NCI-H2081 treated with DMSO at 0.1 percent for 48 hours (cell line): ENCODE results near the gene AZIN2.
"Not testable (repeated sequence)": the region's sequence is repeated elsewhere in the genome, so short reads cannot be mapped to it uniquely, and the experiment has no call there.

Experiments used
- DNase-seq: peaks from one replicate; lab custom pipeline; 2025; lab: John Stamatoyannopoulos, UW

The AZIN2 gene

GRCh38 chr1:33127001-33127823, 46.3 kb downstream of the AZIN2 start:
- peak; percentile 99 for DNase-seq

DNA sequence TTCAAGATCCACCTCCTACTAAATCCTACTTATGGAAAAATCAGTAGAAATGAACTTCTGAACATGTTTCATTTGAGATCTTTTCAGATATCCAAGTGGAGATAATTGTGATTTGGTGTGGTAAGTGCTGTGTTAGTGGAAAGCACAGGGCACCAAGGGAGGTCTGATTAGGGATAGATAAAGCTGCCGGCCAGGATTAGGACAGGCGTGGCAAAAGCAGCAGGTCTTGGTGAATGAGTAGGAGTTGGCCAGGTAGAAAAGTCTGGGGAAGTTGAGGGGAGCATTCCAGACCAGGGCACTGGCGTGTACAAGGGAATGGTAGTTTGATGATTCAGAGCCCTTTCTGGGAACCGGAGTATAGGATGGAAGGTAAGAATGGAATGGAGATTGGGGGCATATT, 47.8 kb downstream of the AZIN2 start:
- DNase-seq, result no peak

DNA sequence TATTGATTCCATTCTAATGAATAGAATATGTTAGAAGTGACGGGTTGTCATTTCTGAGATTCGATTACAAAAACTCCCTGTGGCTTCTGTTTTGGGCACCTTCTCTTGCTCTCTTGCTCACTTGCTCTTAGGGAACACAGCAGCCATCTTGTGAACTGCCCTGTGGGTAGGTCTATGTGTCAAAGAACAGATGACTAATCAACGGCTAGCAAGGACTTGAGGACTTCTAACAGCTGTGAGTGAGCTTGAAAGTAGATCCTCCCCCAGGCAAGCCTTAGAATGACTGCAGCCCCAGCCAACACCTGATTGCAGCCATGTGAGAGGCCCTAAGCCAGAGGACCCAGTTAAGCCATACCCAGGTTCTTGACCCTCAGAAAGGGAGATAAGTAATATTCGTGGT, 49.3 kb downstream of the AZIN2 start:
- DNase-seq, result no peak

DNA sequence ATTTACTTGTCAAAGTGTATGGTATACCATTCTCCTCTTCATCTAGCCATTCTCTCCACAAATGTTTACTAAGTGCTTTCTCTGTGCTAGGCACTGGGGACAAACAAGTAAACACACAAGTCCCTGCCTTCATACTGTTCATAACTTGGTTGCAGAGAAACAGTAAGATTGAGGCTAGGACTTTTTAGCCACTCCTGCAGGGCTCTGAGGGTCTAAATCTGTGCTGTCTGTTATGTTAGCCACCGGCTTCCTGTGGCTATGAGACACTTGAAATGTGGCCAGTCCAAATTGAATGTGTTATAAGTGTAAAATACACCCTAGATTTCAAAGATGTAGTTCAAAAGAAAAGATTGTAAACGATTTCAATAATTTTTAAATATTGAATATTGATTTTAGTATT, 50.2 kb downstream of the AZIN2 start:
- no peak for DNase-seq

GRCh38 chr1:33132549-33132948, 51.6 kb downstream of the AZIN2 start:
- DNase-seq, result no peak

- no peak for DNase-seq
These were observed 52.6 kb downstream of the AZIN2 start for GRCh38 chr1:33133478-33134105.

GRCh38 chr1:33136041-33136440, 55.1 kb downstream of the AZIN2 start:
- not testable (repeated sequence) for DNase-seq

- no peak for DNase-seq
These were observed 56.8 kb downstream of the AZIN2 start for GRCh38 chr1:33137800-33138199.

DNA sequence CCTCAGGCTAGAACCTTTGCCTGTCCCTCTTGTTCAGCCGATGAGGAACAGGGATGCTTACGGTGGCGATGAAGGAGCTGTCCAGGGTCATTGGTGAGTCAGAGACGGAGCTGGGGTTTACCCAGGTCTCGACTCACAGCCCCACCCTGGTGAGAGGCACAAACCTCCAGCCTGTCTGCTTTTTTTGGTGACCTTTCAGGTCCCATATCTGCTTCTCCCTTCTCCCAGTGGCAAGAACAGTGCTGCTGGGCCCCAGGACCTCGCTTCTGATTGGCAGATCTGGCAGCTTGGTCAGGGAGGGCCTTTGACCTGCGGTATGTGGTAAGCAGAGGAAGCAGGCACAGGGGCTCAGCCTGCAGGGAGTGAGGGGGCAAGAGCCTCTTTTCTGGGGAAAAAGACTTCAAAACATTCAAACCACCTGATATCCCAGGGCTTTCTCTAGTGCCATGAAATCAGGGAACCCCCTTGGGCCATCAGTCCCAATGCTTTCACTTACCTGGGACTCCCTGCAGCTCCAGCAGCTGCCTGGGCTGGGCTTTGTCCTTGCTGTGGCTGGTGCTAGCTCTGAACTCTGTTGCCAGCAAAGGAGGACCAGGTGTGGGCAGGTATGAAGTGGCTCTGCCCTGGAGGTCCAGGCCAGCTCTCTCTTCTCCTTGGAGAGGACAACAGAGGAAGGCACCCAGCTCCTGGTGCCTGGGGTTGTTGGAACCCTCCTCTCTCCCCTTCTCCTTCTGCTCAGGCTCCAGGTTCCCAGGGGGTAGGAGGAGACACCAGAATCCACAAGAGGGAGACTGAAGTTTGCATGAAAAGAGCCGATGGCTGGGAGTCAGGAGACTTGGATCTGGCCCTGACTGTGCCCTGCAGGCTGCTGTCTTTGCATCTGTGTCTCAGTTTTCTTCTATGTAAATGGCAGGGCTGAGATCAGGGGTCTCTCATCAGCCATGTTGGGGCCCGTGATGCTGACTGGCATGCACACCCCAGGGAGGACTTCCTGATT, 59.5 kb downstream of the AZIN2 start:
- no peak for DNase-seq

DNA sequence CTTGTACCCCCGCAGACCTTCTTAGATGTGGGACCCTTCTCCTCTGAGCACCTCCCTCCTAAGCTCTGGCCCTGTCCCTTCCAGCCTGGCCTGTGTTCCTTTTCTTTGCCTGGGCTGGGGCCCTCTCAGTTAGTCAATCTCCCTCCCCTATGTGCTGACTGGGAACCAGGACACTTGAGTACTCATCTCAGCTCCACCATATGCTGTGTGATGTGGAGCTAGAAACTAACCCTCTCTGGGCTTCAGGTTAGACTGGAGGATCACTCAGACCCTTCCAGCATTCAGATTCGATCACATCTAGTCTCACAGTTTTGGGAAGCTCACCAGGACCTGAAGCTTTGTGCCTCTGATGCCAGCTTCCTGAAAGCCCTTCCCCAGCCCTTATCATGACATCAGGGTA, 60.3 kb downstream of the AZIN2 start:
- DNase-seq, result no peak

DNA sequence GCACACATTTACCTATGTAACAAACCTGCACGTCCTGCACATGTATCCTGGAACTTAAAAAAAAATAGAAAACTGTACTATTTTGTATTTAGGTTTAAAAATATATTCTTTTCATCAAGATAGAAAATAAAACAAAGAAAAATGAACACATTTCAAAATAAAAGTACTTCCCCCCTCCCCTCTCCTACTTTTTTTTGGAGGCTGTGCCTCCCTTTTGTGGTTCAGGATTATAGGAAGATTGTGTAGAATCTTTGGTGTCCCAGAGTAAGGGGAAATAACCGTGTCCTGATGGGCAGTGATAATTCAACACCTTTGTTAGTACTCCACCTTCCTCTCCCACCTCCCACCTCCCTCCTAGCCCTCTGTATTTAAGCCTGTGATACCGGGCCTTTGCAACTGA, 60.8 kb downstream of the AZIN2 start:
- DNase-seq, result no peak

DNA sequence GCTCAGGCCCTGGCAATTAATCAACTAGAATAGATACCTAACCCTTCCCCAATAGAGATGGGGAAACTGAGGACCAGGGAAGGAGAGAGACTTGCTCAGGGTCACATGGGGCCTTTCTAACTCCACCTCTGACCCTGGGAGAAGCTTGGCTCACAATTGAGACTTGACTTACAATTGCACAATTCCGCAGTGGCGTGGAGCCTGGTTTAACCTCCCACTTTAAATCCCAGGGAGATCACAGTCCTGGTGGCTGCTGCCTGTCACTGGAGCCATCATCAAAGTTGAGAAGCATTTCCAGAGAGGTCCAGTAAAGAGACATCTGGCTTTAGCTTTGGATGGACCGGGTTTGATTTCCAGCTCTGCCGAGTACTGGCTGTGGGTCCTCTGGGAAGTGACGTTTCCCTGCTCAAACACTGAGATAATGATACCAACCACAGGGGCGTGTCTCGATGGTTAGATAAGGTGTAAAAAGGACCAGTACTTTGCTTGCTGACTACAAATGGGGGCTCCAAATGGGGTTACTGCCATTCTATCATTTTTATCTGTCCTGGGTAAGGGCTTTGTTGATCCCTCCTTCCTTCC, 61.6 kb downstream of the AZIN2 start:
- DNase-seq, result no peak

GRCh38 chr1:33143176-33143575, 62.2 kb downstream of the AZIN2 start:
- no peak for DNase-seq

GRCh38 chr1:33143698-33144097, 62.7 kb downstream of the AZIN2 start:
- DNase-seq, result no peak

DNA sequence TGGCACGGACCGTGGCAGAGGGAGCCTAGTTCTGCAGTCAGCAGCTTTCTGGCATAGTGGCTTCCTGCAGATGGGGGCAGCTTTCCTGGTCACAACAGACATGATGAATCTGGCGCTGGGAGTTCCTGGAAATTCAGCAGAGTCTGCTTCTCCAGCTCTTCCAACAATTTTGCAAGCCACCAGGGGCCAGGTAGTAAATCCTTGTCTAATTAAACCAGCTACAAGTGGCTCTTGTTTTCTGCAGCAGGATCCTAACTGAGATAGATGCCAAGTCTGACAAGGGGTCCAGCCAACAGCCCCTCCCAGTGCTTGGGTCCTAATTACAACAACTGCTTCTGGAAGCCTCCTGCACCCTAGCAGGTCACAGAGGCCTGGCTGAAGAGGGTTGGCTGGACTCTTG, 65.0 kb downstream of the AZIN2 start:
- DNase-seq, result no peak

- DNase-seq, result no peak
These were observed 66.5 kb downstream of the AZIN2 start for GRCh38 chr1:33147275-33147996.

- DNase-seq, result no peak
These were observed 67.0 kb downstream of the AZIN2 start for GRCh38 chr1:33147997-33148314.

- no peak for DNase-seq
These were observed 67.7 kb downstream of the AZIN2 start for GRCh38 chr1:33148615-33149014.

GRCh38 chr1:33149453-33150190, 68.7 kb downstream of the AZIN2 start:
- DNase-seq, result no peak

DNA sequence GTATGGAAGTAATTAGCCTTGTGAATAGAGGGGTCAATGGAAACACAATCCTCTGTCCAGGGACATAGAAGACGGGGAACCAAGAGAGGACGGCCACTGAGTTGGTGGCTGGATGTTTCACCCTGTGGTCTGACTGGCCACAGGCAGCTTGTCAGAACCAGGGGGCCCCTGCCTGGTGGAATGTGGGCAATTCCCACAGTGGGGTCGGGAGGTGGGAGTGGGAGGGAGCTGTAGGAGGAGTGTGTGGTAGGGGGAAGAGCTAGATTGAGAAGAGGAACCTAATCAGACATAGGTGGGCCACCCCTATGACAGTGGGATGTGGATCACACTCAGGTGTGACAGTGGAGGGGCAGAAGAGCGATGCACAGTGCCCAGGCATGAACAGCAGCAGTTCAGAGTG, 69.6 kb downstream of the AZIN2 start:
- no peak for DNase-seq

DNA sequence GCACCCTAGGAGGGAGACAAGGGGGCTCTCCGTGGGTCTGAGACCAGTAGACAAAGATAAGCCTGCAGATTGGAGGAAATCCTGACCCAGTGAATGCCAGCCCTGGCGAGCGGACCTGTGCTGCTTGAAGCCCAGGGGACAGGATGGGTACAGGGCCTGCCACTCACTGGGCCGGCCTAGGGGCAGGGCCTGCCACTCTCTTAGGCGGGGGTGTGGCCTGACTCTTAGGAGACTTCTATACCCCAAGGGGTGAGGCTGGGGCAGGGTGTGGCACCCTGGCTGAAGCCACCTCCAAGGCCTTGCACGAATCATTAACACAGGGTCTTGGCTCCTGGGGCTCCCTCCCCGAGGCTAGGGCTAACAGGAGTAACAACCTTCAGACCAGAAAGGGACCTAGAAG, 70.2 kb downstream of the AZIN2 start:
- no peak for DNase-seq
